Mesothelial cell of epicardium (in vitro differentiated cells): ENCODE data around the gene STXBP3. TPM values are rescaled to one million over a fixed set of nuclear protein-coding genes. Genes with fewer than 3 reads are reported as not detected.

Source experiments
- DNase-seq, 2 experiments: peaks; one replicate each; pipeline ENCODE4 v3.0.0; 2021; ENCODE audit warnings: low spot score in 2 of 2; ENCODE audit not compliant: unreplicated experiment in 2 of 2
- H3K27ac Mint-ChIP-seq: 2 replicates; pipeline ENCODE4 v1.8.0; 2021; ENCODE audit warnings: mixed read lengths
- H3K27me3 Mint-ChIP-seq: 2 replicates; pipeline ENCODE4 v1.8.0; 2021; ENCODE audit warnings: low read depth, mixed read lengths
- H3K36me3 Mint-ChIP-seq: 2 replicates; pipeline ENCODE4 v1.8.0; 2021; ENCODE audit warnings: mixed read lengths
- H3K4me1 Mint-ChIP-seq: 2 replicates; pipeline ENCODE4 v1.8.0; 2021; ENCODE audit warnings: mixed read lengths
- H3K4me3 Mint-ChIP-seq: 2 replicates; pipeline ENCODE4 v1.8.0; 2021; ENCODE audit warnings: mild to moderate bottlenecking, moderate library complexity, mixed read lengths
- H3K9me3 Mint-ChIP-seq: 2 replicates; pipeline ENCODE4 v1.8.0; 2021; ENCODE audit warnings: mixed read lengths
- CTCF ChIP-seq: fragments of 200-600 bp; sonication (generic); IDR thresholded peaks from one replicate; pipeline ENCODE4 v1.5.0; 2021; ENCODE audit warnings: antibody characterized with exemption; ENCODE audit not compliant: unreplicated experiment
- total RNA-seq: library from RNA; stranded (reverse); gene quantifications from 3 replicates; pipeline ENCODE4 v1.2.1, GENCODE V29; 2021

The STXBP3 gene
- total RNA-seq, 1 donor from 2014 or later = 43.1 TPM

DNA sequence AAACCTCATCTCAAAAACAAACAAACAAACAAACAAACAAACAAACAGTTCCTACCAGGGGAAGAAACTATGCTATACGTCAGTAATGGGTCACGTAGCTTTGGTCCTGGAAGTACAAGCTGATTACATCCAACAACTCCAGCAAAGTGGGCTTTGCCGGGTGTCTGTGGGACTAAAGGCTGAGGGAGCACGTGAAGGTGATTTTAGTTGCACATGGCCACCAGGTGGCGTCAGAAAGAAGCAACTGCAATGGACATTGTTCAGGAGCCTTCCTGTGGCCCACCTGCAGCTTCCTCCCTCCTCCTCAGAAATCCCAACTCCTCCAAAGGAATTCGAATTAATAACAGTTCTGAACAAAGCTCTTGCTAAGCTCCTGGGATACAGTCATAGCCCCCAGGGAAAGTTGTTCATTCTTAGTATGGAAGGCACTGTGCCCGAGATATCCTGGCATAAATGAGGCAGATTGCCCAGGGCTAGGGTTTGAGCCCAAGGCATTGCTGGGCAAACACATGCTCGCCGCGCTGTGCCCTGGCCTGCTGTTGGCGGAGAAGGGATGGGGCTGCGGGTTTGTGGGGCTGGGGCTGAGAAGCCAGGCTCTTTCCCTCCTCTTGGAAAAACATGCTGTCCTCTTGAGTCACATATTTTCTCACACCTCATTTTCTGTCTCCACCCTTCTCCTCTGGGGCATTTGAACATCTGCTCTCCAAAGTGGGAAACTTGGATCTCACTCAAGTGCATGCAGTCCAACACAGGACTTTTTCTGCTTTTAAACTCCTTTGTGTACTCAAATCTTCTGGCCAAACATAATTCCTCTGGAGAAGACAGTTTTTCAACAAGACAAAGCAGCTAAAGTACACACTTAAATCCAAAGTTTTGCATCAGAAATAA, 81.8 kb downstream of the STXBP3 start:
- Mint-ChIP-seq H3K27ac (peak overlapping the region; percentile 15), H3K4me1 (peaks cover 13% of the 10 kb centered on the region), H3K27me3 (no peaks in the 10 kb centered on the region), H3K9me3 (peaks cover 4% of the 10 kb centered on the region), H3K36me3 (no peaks in the 10 kb centered on the region), H3K4me3 (no peak overlapping the region)
- DNase-seq = peak; percentile 62 to 80
- peak; percentile 90 for TF ChIP-seq CTCF

DNA sequence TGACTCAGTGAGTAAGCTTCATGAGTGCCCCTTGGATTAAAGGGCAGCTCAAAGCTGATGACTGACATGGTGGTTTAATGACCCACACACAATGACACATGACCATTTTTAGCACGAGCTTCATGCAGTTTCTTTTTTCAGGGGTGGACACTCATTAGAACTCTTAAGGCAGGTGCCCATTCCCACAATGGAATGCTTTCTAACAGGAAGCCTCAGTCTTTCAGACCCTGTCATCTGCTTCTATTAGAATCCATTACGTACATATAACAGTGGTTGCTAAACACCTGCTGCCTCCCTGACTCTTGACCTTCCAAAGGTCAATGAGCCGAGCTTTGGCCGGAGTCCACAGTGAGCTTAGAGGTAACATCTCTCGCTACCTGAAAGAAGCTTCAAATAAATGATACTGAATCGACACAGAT, 83.0 kb downstream of the STXBP3 start:
- Mint-ChIP-seq H3K36me3 (no peaks in the 10 kb centered on the region), H3K9me3 (peaks cover 4% of the 10 kb centered on the region), H3K4me1 (peaks cover 13% of the 10 kb centered on the region), H3K4me3 (no peak overlapping the region), H3K27ac (no peak overlapping the region), H3K27me3 (no peaks in the 10 kb centered on the region)
- no peak for TF ChIP-seq CTCF
- no peak for DNase-seq

GRCh38 chr1:108830119-108831008, 83.9 kb downstream of the STXBP3 start:
- Mint-ChIP-seq H3K4me1 (peaks cover 13% of the 10 kb centered on the region), H3K4me3 (no peak overlapping the region), H3K36me3 (no peaks in the 10 kb centered on the region), H3K27me3 (no peaks in the 10 kb centered on the region), H3K27ac (peak overlapping the region; percentile 61), H3K9me3 (no peaks in the 10 kb centered on the region)
- TF ChIP-seq CTCF = no peak
- DNase-seq = no peak

DNA sequence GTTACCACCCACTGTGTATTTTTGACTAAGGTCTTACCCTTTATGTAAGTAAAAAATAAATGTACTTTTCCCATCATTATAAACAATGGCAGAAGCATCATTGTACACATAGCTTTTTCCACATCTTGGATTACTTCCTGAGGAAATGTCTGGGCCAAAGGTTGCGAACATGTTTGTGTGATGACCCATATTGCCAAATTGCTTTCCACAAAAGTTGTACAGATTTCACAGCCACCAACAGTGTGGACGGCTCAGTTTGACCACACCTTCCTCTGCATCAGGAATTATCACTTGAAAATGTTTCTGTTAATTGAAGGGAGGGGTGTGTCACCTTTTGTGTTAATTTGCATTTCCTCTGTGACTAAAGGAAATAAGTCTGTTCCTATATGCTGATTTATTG, 84.8 kb downstream of the STXBP3 start:
- Mint-ChIP-seq H3K27me3 (no peaks in the 10 kb centered on the region), H3K4me3 (no peak overlapping the region), H3K9me3 (no peaks in the 10 kb centered on the region), H3K27ac (no peak overlapping the region), H3K4me1 (peaks cover 13% of the 10 kb centered on the region), H3K36me3 (no peaks in the 10 kb centered on the region)
- TF ChIP-seq CTCF = no peak
- DNase-seq = no peak

DNA sequence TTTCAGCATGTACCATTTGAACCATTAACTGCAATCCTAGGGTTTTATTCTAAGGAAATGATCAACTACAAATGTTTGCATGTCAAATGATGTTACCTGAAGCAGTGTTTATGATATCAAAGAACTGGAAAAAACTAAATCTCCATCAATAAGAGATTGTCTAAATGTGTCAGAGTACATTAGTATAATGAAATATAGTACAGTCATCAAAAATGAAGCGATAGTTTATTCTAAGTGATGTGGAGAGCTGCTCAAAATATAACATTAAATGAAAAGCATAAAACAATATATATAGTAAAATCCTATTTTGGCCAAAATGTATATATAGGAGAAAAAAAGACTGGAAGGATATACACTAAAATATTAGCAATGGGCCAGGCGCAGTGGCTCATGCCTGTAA, 86.5 kb downstream of the STXBP3 start:
- Mint-ChIP-seq H3K9me3 (peaks cover 4% of the 10 kb centered on the region), H3K36me3 (no peaks in the 10 kb centered on the region), H3K27me3 (no peaks in the 10 kb centered on the region), H3K4me3 (no peak overlapping the region), H3K27ac (no peak overlapping the region), H3K4me1 (peaks cover 13% of the 10 kb centered on the region)
- DNase-seq = no peak
- TF ChIP-seq CTCF = no peak
